AG09319 (cell line): Measurements from ENCODE around the gene KRTAP10-2.

Experiments used
- DNase-seq: peaks from one replicate; pipeline ENCODE4 v3.0.0-alpha.2; 2010; ENCODE audit warnings: low read depth; ENCODE audit errors: extremely low read depth
- CTCF ChIP-seq: IDR thresholded peaks from 2 replicates; pipeline ENCODE4 v1.5.1; 2011; ENCODE audit warnings: low read depth, mild to moderate bottlenecking, inconsistent platforms, low read length, moderate library complexity

Gene KRTAP10-2

GRCh38 chr21:44513389-44514217 lies 37.7 kb downstream of the KRTAP10-2 start:
- no peak for DNase-seq
- no peak for TF ChIP-seq CTCF

GRCh38 chr21:44512496-44513388 lies 38.6 kb downstream of the KRTAP10-2 start:
- DNase-seq = no peak
- no peak for TF ChIP-seq CTCF

- no peak for DNase-seq
Observed at GRCh38 chr21:44511938-44512275, 39.4 kb downstream of the KRTAP10-2 start.

GRCh38 chr21:44511219-44511937 lies 39.9 kb downstream of the KRTAP10-2 start:
- TF ChIP-seq CTCF = no peak

More at GRCh38 chr21:44511938-44512275, 39.4 kb downstream of the KRTAP10-2 start:
- no peak for TF ChIP-seq CTCF

GRCh38 chr21:44510508-44511218 lies 40.6 kb downstream of the KRTAP10-2 start:
- TF ChIP-seq CTCF = peak; percentile 52
- no peak for DNase-seq

More at GRCh38 chr21:44511219-44511937, 39.9 kb downstream of the KRTAP10-2 start:
- DNase-seq = no peak

GRCh38 chr21:44510109-44510507 lies 41.2 kb downstream of the KRTAP10-2 start:
- no peak for TF ChIP-seq CTCF
- no peak for DNase-seq
